Panc1 (cell line): ENCODE measurements around the gene CATSPERZ.

Experiments
- POLR2AphosphoS5 ChIP-seq: IDR thresholded peaks from 2 replicates; pipeline ENCODE4 v1.6.1; 2012; ENCODE audit warnings: mild to moderate bottlenecking, low read depth, low read length, moderate library complexity
- TCF7L2 ChIP-seq: IDR thresholded peaks from 2 replicates; pipeline ENCODE4 v1.6.1; 2011; ENCODE audit warnings: mild to moderate bottlenecking, low read depth, low read length, inconsistent platforms
- TF ChIP-seq, protein P1 (sequence below): fragments of 450-650 bp; IDR thresholded peaks from 2 replicates; pipeline ENCODE4 v1.5.1; 2017; ENCODE audit warnings: mild to moderate bottlenecking
- TF ChIP-seq, protein P2 (sequence below), 2 experiments: IDR thresholded peaks; 2 replicates each; pipeline ENCODE4 v1.6.1; 2011 to 2012; ENCODE audit warnings: low read depth in 2 of 2, control low read depth in 1 of 2, low read length in 1 of 2, mild to moderate bottlenecking in 1 of 2, moderate library complexity in 1 of 2; ENCODE audit not compliant: insufficient read depth in 1 of 2

DNA sequence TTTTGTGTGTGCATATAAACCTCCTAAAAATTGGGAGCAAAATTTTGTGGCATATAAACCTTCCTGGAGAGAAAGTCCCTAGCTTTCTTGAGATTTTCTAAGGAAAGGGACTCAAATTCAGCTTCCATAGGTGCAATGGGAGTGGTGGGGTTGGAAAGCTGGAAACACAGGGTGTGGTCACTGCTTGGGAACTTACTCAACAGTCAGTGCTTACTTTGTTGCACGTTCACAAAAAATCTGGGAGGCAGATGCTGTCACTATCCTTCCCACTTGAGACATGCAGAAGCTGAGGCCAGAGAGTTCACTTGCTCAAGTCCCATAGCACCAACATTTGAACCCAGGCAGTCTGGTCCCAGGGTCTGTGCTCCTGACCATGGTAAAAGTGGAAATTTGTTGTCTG, 3.9 kb upstream of the CATSPERZ start:
- TF ChIP-seq, protein P1, sequence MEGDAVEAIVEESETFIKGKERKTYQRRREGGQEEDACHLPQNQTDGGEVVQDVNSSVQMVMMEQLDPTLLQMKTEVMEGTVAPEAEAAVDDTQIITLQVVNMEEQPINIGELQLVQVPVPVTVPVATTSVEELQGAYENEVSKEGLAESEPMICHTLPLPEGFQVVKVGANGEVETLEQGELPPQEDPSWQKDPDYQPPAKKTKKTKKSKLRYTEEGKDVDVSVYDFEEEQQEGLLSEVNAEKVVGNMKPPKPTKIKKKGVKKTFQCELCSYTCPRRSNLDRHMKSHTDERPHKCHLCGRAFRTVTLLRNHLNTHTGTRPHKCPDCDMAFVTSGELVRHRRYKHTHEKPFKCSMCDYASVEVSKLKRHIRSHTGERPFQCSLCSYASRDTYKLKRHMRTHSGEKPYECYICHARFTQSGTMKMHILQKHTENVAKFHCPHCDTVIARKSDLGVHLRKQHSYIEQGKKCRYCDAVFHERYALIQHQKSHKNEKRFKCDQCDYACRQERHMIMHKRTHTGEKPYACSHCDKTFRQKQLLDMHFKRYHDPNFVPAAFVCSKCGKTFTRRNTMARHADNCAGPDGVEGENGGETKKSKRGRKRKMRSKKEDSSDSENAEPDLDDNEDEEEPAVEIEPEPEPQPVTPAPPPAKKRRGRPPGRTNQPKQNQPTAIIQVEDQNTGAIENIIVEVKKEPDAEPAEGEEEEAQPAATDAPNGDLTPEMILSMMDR: no peak
- TF ChIP-seq POLR2AphosphoS5: no peak
- TF ChIP-seq, protein P2, sequence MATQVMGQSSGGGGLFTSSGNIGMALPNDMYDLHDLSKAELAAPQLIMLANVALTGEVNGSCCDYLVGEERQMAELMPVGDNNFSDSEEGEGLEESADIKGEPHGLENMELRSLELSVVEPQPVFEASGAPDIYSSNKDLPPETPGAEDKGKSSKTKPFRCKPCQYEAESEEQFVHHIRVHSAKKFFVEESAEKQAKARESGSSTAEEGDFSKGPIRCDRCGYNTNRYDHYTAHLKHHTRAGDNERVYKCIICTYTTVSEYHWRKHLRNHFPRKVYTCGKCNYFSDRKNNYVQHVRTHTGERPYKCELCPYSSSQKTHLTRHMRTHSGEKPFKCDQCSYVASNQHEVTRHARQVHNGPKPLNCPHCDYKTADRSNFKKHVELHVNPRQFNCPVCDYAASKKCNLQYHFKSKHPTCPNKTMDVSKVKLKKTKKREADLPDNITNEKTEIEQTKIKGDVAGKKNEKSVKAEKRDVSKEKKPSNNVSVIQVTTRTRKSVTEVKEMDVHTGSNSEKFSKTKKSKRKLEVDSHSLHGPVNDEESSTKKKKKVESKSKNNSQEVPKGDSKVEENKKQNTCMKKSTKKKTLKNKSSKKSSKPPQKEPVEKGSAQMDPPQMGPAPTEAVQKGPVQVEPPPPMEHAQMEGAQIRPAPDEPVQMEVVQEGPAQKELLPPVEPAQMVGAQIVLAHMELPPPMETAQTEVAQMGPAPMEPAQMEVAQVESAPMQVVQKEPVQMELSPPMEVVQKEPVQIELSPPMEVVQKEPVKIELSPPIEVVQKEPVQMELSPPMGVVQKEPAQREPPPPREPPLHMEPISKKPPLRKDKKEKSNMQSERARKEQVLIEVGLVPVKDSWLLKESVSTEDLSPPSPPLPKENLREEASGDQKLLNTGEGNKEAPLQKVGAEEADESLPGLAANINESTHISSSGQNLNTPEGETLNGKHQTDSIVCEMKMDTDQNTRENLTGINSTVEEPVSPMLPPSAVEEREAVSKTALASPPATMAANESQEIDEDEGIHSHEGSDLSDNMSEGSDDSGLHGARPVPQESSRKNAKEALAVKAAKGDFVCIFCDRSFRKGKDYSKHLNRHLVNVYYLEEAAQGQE (IDR thresholded peaks at IDR 0.05; ENCODE audit: insufficient read depth in 1 of 2, low read depth in 2 of 2, low read length in 1 of 2): no peak
- TF ChIP-seq TCF7L2: no peak
